Inflammatory macrophage (primary cell): ENCODE data around the gene TENT4B.

ENCODE experiments used
- DNase-seq, 2 donors: peaks; one replicate each; pipeline ENCODE4 v3.0.0-alpha.2; 2020 to 2022

The TENT4B gene

DNA sequence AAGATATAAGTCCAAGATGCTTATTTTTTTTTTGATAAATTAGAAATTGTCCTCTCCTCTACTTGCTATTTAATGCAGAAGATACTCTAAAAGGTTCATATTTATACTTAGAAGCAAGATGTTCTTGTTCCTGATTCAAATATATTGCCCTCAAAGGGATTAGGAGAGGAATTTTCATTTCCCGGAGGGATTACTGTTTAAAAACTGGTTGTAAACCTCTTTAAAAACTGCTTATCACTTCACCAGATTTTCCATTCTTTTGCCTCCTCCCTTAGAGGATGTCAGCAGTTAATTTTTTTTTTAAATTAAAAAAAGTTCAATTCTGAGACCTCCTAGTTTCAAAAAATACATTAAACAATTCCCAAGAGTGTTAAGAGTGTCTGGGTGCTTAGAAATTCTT is 2.8 kb downstream of the TENT4B start:
- DNase-seq = no peak

- DNase-seq = no peak
These were observed 3.5 kb downstream of the TENT4B start for GRCh38 chr16:50156590-50156989.

- DNase-seq = no peak
These were observed 7.5 kb downstream of the TENT4B start for GRCh38 chr16:50160495-50161164.

DNA sequence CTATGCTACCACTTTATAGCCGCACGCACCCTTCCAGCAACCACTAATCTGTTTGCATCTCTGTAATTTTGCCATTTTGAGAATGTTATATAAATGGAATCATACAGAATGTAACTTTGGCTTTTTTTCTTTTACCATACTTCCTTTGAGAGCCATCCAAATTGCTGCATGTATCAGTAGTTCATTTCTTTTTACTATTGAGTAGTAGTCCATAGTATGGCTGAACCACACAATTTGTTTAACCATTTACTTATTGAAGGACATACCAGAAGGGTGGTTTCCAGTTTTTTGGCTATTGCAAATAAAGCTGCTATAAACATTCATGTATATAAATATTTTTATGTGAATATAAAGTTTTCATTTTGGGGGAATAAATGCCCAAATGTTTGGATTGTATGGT is 8.8 kb downstream of the TENT4B start:
- DNase-seq = no peak

DNA sequence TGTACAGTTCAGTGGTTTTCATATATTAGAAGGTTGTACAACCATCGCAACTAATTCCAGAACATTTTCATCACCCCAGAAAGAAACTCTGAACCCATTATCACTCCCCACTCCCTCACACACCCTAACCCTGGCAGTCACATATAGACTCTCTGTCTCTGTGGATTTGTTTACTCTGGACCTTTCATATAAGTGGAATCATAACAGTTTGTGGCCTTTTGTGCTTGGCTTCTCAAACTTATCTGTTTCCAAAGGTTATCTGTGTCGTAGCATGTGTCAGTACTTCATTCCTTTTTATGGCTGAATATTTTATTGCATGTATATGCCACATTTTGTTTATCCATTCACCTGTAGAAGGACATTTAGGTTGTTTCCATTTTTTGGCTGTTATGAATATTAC is 12.4 kb downstream of the TENT4B start:
- no peak for DNase-seq

- DNase-seq = no peak
These were observed 13.7 kb downstream of the TENT4B start for GRCh38 chr16:50166511-50167500.

- no peak for DNase-seq
These were observed 14.4 kb downstream of the TENT4B start for GRCh38 chr16:50167556-50167955.

- DNase-seq = peak; percentile 44 to 56
These were observed 16.5 kb downstream of the TENT4B start for GRCh38 chr16:50169555-50170096.

DNA sequence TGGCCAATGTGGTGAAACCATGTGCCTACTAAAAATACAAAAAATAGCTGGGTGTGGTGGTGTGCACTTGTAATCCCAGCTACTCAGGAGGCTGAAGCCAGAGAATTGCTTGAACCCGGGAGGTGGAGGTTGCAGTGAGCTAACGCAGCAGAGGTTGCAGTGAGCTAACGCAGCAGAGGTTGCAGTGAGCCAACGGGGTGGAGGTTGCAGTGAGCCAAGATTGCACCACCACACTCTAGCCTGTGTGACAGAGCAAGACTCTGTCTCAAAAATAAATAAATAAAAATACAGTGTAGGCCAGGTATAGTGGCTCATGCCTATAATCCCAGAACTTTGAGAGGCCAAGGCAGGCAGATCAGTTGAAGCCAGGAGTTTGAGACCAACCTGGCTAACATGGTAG is 18.7 kb downstream of the TENT4B start:
- DNase-seq = peak in 1 of 2 donors; percentile 27

DNA sequence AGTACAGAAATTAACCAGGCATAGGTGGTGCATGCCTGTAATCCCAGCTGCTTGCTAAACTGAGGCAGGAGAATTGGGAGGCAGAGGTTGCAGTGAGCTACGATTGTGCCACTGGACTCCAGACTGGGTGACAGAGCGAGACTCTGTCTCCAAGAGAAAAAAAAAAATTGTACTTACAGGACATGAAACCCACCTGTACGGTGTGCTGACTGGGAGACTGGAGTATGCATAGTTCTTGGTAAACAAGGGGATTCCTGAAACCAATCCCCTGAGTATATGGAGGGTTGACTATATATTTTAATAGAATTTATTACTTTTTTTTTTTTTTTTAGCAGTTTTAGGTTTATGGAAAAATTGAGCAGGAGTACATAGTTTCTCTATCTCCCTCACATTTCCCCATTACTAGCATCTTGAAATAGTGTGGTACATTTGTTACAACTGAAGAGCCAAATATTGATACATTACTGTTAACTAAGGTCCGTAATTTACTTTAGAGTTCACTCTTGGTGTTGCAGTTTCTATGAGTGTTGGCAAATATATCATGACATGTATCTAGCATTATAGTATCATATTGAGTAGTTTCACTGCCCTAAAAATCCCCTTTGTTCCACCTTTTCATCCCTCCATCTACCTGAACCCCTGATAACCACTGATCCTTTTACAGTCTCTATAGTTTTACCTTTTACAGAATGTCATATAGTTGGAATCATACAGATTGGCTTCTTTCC is 19.3 kb downstream of the TENT4B start:
- no peak for DNase-seq

GRCh38 chr16:50173316-50173715 is 20.2 kb downstream of the TENT4B start:
- DNase-seq = no peak

- DNase-seq = no peak
These were observed 25.4 kb downstream of the TENT4B start for GRCh38 chr16:50178491-50178941.

- DNase-seq = no peak
These were observed 29.3 kb downstream of the TENT4B start for GRCh38 chr16:50182441-50182840.

- no peak for DNase-seq
These were observed 30.2 kb downstream of the TENT4B start for GRCh38 chr16:50183316-50183715.

GRCh38 chr16:50185005-50185505 is 31.9 kb downstream of the TENT4B start:
- DNase-seq = no peak

DNA sequence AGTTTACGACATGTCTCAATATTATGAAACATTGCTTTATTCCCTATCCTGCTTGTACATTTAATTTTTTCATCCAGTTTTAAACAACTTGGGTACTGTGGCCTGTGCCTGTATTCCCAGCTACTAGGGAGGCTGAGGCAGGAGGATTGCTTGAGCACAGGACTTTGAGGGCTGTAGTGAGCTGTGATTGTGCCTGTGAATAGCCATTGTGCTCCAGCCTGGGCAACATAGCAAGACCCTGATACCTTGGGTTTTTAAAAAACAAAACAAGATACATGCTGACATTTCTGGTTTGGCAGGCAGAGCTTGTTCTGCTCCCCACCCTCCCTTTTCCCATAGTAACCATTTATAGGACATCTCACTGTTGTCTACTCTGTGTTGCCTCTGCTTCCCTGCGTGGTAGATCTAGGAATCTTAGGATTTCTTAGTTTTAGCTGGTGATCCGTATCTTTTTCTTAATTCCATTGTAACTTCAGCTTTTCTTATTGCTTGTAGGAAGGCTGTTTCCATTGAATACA is 35.6 kb downstream of the TENT4B start:
- DNase-seq = no peak

DNA sequence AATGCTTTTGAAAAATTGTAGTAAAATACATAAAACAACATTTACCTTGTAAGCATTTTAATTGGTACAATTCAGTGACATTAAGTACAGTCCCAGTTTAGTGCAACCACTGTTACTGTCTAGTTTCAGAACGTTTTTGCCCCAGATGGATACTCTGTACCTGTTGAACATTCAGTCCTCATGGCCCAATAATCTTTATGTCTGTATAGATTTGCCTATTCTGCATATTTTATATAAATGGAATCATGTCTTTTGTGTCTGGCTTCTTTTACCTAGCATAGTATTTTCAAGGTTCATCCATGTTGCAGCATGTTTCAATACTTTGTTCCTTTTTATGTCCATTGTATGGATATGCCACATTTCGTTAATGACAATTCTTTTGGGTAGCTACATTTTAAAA is 37.2 kb downstream of the TENT4B start:
- no peak for DNase-seq

DNA sequence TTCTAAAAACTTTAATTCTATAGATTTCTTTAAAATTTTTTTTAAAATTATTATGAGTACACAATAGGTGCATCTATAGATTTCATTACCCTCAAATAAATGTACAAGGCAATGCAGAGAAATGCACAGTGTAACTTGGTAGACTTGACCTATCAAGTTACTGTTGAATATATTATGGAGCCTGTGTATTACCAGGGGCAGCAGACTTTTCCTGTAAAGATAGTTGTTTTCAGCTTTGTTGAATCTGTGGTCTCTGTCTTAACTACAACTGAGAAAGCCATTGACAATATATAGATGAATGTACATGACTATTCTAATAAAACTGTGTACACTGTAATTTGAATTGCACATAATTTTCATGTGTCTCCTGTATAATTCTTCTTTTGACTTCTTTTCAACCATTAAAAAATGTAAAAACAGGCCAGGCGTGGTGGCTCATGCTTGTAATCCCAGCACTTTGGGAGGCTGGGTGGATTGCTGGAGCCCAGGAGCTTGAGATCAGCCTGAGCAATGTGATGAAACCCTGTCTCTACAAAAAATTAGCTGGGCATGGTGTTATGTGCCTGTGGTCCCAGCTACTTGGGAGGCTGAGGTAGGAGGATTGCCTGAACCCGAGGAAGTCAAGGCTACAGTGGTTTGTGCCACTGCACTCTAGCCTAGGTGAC is 39.4 kb downstream of the TENT4B start:
- no peak for DNase-seq

- no peak for DNase-seq
These were observed 40.5 kb downstream of the TENT4B start for GRCh38 chr16:50193594-50193993.

GRCh38 chr16:50195276-50195675 is 42.2 kb downstream of the TENT4B start:
- peak; percentile 9 to 19 for DNase-seq

DNA sequence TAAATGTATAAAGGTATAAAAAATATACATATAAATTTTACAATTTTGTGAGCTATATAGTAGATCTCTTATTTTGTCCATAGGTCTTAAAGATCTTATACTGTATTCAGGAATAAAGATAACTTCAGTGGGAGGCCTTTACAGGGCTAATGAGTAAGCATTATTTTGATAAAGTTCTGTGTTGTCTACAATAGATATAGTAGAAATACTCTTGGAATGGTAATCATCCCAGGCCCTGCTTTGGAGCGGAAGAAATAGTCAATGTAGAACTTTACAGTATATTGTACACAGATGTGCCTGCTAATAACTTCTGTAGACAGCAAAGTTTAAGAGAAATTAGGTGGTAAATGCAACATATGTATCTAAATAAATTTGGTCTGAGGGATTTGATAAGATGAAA is 42.6 kb downstream of the TENT4B start:
- DNase-seq = no peak

GRCh38 chr16:50197582-50197981 is 44.5 kb downstream of the TENT4B start:
- DNase-seq = no peak
